ENCODE data around the gene ALKAL2.

DNA sequence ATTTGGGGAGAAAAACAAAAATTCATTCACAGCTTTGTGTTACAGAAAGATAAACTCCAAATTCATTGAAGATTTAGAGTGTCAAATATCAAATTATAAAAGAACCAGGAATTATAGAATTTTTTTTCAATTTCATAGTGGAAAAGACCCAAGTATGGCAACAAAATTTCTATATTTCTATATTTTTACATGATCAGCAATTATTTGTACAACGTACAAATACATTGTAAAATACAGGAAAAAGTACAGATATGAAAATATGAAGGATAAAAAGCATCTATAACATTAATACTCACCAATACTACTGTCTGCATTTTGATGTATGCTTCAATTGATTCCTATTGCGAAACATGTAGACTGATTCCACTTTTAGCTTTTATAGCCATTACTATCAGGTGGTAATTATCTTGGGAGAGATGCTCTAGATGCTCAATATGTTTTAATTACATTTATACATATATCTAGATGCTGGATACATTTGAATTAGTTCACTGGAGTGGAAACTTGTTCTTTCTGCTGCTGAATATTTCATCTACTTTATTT, 28.0 kb downstream of the ALKAL2 start:
- TF ChIP-seq, protein P1, sequence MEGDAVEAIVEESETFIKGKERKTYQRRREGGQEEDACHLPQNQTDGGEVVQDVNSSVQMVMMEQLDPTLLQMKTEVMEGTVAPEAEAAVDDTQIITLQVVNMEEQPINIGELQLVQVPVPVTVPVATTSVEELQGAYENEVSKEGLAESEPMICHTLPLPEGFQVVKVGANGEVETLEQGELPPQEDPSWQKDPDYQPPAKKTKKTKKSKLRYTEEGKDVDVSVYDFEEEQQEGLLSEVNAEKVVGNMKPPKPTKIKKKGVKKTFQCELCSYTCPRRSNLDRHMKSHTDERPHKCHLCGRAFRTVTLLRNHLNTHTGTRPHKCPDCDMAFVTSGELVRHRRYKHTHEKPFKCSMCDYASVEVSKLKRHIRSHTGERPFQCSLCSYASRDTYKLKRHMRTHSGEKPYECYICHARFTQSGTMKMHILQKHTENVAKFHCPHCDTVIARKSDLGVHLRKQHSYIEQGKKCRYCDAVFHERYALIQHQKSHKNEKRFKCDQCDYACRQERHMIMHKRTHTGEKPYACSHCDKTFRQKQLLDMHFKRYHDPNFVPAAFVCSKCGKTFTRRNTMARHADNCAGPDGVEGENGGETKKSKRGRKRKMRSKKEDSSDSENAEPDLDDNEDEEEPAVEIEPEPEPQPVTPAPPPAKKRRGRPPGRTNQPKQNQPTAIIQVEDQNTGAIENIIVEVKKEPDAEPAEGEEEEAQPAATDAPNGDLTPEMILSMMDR (conservative IDR thresholded peaks at IDR 0.05 in 1 of 2, IDR thresholded peaks at IDR 0.05 in 1 of 2; ENCODE audit: low read depth in 1 of 2, low read length in 2 of 2): no peak
- no peak for TF ChIP-seq EZH2 (IDR thresholded peaks at IDR 0.05; ENCODE audit: low read length, missing control alignments)
